Inferior parietal cortex (tissue), 1 donor: ENCODE results near the gene GVQW3.

Source experiments
- DNase-seq: peaks from one replicate; pipeline ENCODE4 v3.0.0-alpha.2; 2016; ENCODE audit errors: extremely low spot score

The GVQW3 gene

GRCh38 chr11:76380977-76381719 lies at the start of gene GVQW3, which contains the start of gene THAP12:
TSS of gene GVQW3 (plus strand) at chr11:76381323. CDS start at chr11:76381829, 506 bp downstream.
TSS of gene THAP12 (minus strand) at chr11:76381132. CDS start at chr11:76380836, 296 bp downstream.
- DNase-seq: peak; percentile 97

- DNase-seq: no peak
These were observed 46.2 kb upstream of the GVQW3 start for GRCh38 chr11:76334826-76335389.

- no peak for DNase-seq
These were observed 45.3 kb upstream of the GVQW3 start for GRCh38 chr11:76335842-76336241.

- DNase-seq: no peak
These were observed 44.5 kb upstream of the GVQW3 start for GRCh38 chr11:76336597-76336996.

GRCh38 chr11:76337469-76337868 lies 43.7 kb upstream of the GVQW3 start:
- no peak for DNase-seq

- DNase-seq: no peak
These were observed 43.2 kb upstream of the GVQW3 start for GRCh38 chr11:76337923-76338322.

- no peak for DNase-seq
These were observed 41.9 kb upstream of the GVQW3 start for GRCh38 chr11:76339221-76339620.

- no peak for DNase-seq
These were observed 33.7 kb upstream of the GVQW3 start for GRCh38 chr11:76347466-76347865.

GRCh38 chr11:76348348-76348747 lies 32.8 kb upstream of the GVQW3 start:
- no peak for DNase-seq

- DNase-seq: no peak
These were observed 26.0 kb upstream of the GVQW3 start for GRCh38 chr11:76355172-76355571.

- no peak for DNase-seq
These were observed 19.7 kb upstream of the GVQW3 start for GRCh38 chr11:76361374-76361773.

GRCh38 chr11:76361776-76362175 lies 19.3 kb upstream of the GVQW3 start:
- DNase-seq: no peak

- DNase-seq: no peak
These were observed 18.4 kb upstream of the GVQW3 start for GRCh38 chr11:76362716-76363115.

GRCh38 chr11:76365038-76365679 lies 16.0 kb upstream of the GVQW3 start:
- DNase-seq: no peak

GRCh38 chr11:76368490-76368889 lies 12.6 kb upstream of the GVQW3 start:
- no peak for DNase-seq

GRCh38 chr11:76369406-76369805 lies 11.7 kb upstream of the GVQW3 start:
- DNase-seq: no peak

- peak; percentile 29 for DNase-seq
These were observed 10.0 kb upstream of the GVQW3 start for GRCh38 chr11:76371170-76371569.

GRCh38 chr11:76376746-76377558 lies 4.2 kb upstream of the GVQW3 start:
- no peak for DNase-seq

GRCh38 chr11:76379807-76380158 lies 1.3 kb upstream of the GVQW3 start:
- DNase-seq: no peak

- peak; percentile 9 for DNase-seq
These were observed 755 bp upstream of the GVQW3 start for GRCh38 chr11:76380159-76380976.

GRCh38 chr11:76382209-76382608 lies 1.1 kb downstream of the GVQW3 start:
- no peak for DNase-seq
